ENCODE results near the gene INHBB.
"Not testable (repeated sequence)": the region's sequence is repeated elsewhere in the genome, so short reads cannot be mapped to it uniquely, and the experiment has no call there.

Gene INHBB

DNA sequence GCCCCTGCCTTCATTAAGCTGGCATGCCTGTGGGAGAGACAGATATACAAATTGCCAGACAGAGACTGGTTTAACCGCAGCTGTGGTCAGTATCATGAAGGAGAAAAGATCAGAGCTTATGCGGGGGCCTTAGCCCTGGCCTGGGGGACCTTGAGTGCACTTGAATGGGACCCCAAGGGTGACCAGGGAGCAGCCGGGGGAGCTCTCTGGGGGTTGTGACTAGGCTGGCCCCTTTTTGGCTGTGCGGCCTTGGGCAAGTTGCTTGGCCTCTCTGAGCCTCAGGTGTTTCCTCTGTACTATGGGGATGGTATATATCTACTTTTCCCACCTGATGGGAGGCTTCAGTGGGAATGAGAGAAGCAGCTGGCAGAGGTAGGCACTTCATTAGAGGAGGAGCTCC is 35.7 kb downstream of the INHBB start:
- DNase-seq (ENCODE audit: low spot score) = no peak

DNA sequence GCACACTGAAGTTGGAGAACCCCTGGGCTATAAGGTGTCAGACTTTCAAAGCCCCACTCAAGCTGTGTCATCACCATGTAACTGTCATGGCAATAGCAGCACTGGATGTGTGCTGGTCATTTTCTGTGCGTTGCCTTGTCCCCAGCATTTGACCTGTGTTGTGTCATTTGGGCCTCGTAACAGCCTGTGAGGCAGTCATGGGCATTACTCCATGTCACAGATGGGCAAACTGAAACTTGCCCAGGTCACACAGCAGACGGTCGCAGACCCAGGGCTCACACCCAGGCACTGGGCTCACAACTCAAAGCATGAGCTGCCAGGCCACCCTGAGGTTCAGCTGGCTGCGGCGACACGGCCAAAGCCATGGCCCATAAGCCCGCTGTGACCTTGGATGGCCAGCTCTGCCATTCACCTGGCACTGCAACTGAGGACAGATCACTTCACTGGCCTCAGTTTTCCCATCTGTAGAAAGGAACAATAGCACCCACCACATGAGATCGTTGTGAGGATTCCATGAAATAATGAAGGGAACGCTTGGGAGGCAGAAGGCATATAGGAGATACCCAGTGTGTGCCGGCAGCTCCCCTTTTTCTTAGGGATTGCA is 36.7 kb downstream of the INHBB start:
- DNase-seq (ENCODE audit: low spot score) = no peak

DNA sequence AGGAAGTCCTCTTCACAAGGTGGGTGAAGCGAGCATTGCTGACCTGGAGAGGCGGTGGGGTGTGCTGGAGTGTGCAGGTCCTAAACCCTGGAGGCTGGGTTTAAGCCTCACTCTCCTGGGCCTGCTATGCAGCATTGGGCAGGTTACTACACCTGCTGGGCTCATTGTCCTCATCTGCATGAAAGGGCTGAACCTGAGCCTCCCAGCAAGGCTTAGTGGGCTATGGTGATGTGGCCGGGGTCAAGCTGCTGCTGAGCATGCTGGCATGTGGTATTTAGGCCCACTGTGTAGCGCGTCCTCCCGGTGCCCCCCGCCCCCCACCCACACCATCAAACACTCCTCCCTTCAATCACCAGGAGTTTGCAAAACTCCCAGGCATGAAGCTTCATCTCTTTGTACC is 37.3 kb downstream of the INHBB start:
- no peak for DNase-seq (ENCODE audit: low spot score)

DNA sequence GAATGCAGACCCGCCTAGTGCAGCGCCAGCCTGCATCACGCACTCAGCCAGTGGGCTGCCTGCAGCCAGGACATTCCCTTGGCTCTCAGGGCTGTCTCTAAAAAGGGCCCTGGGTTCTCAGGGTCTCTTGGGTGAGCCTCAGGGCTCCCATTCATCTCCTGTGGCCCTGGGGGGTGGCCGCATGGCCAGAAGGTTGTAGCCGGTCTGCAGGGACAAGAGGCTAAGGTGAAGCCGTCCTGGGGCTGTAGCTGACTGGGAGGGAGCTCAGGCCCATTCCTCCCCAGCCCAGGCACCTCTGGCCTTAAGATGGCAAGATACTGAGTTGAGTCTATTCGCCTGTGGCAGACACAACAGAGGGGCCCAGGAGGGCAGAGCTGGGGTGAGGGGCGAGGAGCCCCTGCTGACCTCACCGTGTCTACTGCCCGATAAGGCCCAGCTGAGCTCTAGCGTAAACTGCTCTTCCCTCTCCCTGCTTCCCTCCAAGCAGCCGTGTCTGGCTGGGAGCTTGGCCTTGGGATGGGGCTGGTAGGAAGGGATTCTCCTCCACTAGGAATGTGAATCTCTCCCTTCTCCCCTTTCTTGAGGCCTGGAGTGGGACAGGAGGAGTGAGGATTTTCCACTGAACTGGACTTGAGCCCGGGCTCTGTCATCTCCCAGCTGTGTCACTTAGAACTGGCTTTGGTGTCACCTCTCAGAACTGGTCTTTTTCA is 37.9 kb downstream of the INHBB start:
- no peak for DNase-seq (ENCODE audit: low spot score)

DNA sequence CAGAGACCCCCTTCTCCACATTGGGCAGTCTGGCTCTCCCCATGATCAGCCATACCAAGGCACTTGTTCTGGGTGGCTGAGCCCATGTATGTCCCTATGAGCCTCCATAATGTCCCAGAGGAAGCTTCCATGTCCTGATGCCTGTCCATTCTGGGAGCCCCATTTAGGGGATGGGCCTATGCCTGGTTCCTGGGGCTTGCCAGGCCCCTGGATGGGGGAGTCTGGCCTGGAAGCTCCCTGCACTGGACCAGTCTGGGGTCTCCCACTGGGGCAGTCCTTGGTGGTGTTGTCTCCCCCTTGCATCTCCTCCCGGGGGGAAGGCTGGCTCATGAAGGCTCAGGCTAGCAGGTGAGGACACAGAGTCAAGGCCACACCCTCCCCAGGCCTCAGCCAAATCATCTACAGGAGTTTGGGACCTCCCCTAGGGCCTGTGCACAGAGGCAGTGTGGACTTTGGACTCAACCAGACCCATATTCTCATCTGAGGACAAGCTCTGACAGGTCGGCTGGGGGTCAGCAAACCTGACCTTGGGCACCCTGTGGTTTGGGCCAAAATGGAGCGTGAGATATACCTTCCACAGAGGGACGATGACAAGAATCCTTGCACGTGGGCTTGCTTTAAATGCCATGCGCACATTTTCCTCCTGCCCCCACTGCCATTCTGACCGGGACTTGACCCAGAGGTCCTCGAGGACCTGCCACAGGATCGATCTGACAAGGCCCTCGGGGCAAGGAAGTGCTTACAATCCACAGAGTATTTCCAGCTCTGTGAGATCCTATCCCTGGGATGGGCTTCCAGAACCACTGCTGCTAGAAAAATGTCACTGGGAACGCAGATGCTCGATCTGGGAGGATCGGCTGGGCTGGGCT is 38.8 kb downstream of the INHBB start:
- no peak for DNase-seq (ENCODE audit: low spot score)

GRCh38 chr2:120385355-120386127 is 39.6 kb downstream of the INHBB start:
- no peak for DNase-seq (ENCODE audit: low spot score)

- no peak for DNase-seq (ENCODE audit: low spot score)
Observed at GRCh38 chr2:120388222-120389035, 42.5 kb downstream of the INHBB start.

- DNase-seq (ENCODE audit: low spot score) = no peak
Observed at GRCh38 chr2:120389036-120389391, 43.1 kb downstream of the INHBB start.

DNA sequence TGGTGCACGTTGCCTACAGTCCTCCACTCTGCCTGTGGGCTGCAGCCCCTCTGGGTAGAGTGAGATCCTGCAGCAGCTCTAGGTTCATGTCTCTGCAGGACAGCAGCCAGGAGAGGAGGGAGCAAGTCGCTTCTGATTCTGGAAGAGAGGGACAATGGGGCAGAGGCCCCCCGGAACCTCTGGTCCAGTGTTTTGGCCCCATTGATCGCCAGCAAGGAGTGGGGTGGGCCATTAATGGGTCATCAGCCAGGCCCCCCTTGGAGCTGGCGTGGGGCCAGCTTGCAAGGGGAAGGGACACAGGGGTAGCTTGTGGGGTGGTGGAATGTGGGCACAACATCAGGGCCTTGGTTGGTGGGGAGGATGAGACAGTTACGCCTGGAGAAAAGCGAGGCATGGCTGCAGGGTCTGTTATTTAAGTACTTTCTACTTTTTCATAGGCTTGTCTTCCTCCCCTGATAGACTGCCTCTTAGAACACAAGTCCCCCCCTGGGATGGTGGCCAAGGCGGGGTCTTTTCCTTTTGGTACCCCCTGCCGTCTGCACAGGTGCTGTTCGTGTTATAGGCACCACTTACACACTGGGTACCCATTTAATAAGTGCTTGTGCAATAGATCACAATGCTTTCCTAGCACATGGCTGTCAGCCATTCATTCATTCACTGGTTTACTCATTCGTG is 44.6 kb downstream of the INHBB start:
- no peak for DNase-seq (ENCODE audit: low spot score)

- DNase-seq (ENCODE audit: low spot score) = not testable (repeated sequence)
Observed at GRCh38 chr2:120391382-120391781, 45.4 kb downstream of the INHBB start.

- no peak for DNase-seq (ENCODE audit: low spot score)
Observed at GRCh38 chr2:120391911-120392665, 46.2 kb downstream of the INHBB start.

DNA sequence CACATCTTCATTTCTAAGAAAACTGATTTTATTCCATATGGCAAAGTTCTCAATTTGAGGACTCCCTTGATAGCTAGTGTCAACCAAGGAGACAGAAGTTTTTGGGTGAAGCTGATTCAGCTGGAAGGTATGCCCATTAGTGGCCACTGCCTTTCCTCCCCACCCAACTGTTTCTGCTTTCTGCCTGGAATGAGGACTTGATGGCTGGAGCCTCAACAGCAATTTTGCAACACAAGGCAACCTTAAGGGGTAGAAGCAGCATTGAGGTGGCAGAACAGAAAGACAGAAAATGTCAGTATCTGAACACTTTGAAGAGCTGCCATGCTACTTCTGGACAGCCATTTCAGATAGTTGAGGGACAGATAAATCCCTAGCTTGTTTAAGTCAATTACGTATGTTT is 47.0 kb downstream of the INHBB start:
- DNase-seq (ENCODE audit: low spot score) = no peak

DNA sequence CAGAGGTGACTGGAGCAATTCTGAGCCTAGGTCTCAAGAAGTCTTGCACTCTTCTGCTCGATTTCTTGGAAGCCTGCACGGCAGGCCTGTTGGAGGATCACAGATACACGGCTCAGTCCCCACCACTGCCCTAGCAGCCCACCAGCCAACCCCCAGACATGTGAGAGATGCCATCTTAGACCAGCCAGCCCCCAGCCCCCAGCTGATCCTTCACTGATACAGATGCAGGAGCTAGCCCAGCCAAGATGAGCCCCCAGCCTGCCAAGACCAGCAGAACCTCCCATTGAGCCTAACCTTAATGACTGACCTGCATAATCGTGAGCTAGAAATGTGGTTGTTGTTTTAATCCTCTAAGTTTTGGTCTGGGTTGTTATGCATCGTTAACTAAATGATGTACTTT is 47.5 kb downstream of the INHBB start:
- DNase-seq (ENCODE audit: low spot score) = no peak

GRCh38 chr2:120394764-120395163 is 48.8 kb downstream of the INHBB start:
- no peak for DNase-seq (ENCODE audit: low spot score)

DNA sequence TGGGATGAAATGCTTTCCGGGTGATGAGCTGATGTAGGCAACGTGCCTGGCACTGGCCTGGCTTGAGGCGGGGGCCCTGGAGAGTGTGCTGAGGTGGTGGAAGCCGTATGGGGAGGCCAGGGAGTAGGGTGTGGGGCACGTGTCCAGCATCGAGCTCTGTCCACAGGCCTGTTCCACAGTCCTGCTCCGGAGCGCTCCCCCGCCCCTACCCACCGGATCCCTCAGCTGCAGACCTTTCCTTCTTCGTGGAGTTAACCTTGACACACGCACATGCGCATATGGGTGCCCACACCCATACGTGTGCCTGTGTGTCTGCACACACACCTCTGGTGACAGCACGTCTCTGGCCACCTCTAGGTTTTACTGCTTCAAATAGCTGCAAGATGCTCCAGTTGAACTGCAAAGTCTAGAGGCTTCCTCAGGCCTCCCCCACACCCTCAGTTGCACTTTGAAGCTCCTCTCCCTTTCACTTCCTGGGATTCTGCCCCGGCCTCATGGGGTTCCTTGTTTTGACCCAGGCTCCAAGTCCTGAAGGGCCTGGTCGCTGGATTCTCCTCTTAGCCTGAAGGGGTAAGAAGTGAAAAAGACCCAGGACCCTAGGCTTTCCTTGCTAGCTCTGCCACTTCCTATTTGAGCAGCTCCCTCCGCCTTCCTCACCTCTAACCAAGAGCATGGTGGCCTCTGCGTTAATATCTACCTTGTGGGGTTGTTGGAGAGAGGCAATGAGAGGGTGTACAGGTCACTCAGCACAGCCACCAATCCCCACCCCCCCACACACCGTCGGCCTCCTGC is 49.5 kb downstream of the INHBB start:
- DNase-seq (ENCODE audit: low spot score) = no peak

- no peak for DNase-seq (ENCODE audit: low spot score)
Observed at GRCh38 chr2:120396013-120396860, 50.3 kb downstream of the INHBB start.

DNA sequence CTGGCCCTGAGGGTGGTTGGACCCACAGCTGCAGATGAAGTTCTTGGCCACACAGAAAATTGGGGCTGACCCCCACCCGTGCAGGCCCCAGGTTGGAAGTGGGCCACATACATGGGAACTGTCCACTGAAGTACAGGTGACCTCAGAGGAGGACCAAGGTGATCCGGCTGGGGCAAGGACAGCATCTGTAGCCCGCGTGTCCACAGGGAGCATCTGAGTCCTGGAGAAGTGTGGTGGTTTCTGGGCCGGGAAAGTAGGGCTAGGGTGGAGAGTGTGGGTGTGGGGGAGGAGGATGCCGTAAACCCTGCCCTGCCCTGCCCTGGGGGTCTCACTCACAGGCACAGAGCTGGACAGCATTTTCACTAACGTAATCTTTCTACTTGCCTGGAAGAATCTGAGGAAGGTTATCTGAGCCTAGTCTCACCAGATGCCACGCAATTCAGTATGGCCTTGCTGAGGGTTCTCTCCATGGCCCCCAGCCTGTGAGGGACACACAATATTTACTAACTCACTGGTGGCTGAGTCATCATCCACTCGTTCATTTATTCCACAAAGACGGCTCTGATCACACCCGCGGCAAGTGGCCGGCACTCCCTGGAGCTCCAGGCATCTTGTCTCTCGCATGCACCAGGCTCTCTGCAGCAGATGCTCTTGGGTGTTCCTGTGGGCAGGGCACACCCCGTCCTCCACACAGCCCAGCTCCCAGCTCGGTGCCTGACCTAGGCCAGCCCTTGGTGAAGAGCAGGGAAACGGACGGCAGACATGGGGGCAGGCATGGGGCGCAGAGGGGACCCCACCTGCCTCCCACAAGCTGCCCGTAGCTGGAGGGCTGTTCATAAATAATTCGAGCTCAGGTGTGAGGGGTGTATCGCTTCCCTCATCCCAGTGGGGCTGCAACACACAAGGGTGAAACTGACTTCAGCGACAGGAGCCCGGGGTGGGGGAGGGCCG is 51.2 kb downstream of the INHBB start:
- DNase-seq (ENCODE audit: low spot score) = no peak

All from NAMALWA (cell line).